Smooth muscle cell (in vitro differentiated cells): Measurements from ENCODE around the gene EPHB1. TPM values are rescaled to one million over a fixed set of nuclear protein-coding genes. Genes with fewer than 3 reads are reported as not detected.

Experiments
- DNase-seq: peaks from one replicate; lab custom pipeline; 2025; ENCODE audit not compliant: unreplicated experiment; lab: John Stamatoyannopoulos, UW
- H2AFZ ChIP-seq: fragments of 200-600 bp; sonication (generic); 2 replicates; pipeline ENCODE4 v1.6.0; 2016; ENCODE audit warnings: antibody characterized with exemption, low read depth, mild to moderate bottlenecking
- H3F3A ChIP-seq: fragments of 200-600 bp; sonication (generic); 2 replicates; pipeline ENCODE4 v1.6.0; 2017; ENCODE audit warnings: antibody characterized with exemption, low read depth
- H3K27ac ChIP-seq: fragments of 200-600 bp; sonication (generic); 2 replicates; pipeline ENCODE4 v1.5.1; 2016; ENCODE audit warnings: low read depth, mild to moderate bottlenecking
- H3K27me3 ChIP-seq: fragments of 200-600 bp; sonication (generic); 2 replicates; pipeline ENCODE4 v1.6.1; 2016; ENCODE audit warnings: low read depth, mild to moderate bottlenecking
- H3K36me3 ChIP-seq: fragments of 200-600 bp; sonication (generic); 2 replicates; pipeline ENCODE4 v1.5.1; 2016; ENCODE audit warnings: low read depth
- H3K4me1 ChIP-seq: fragments of 200-600 bp; sonication (generic); 2 replicates; pipeline ENCODE4 v1.5.1; 2016; ENCODE audit warnings: low read depth
- H3K4me2 ChIP-seq: fragments of 200-600 bp; sonication (generic); 2 replicates; pipeline ENCODE4 v1.6.0; 2016; ENCODE audit warnings: mild to moderate bottlenecking
- H3K4me3 ChIP-seq: fragments of 200-600 bp; sonication (generic); 2 replicates; pipeline ENCODE4 v1.5.1; 2016; ENCODE audit warnings: mild to moderate bottlenecking
- H3K79me2 ChIP-seq: fragments of 200-600 bp; sonication (generic); 2 replicates; pipeline ENCODE4 v1.6.0; 2016; ENCODE audit warnings: low read depth, mild to moderate bottlenecking
- H3K9ac ChIP-seq: fragments of 200-600 bp; sonication (generic); 2 replicates; pipeline ENCODE4 v1.6.0; 2016; ENCODE audit warnings: low read depth
- H3K9me3 ChIP-seq: fragments of 200-600 bp; sonication (generic); replicated peaks from 2 replicates; pipeline ENCODE4 v1.5.1; 2016; ENCODE audit warnings: low read depth
- H4K20me1 ChIP-seq: fragments of 200-600 bp; sonication (generic); 2 replicates; pipeline ENCODE4 v1.6.0; 2016; ENCODE audit warnings: low read depth
- WGBS: methylation state at CpG from one replicate; pipeline ENCODE4 v1.1.7; 2016; ENCODE audit warnings: low lambda C conversion rate; 5-methylcytosine and 5-hydroxymethylcytosine counted together
- polyA plus RNA-seq: library from polyadenylated mRNA; unstranded; fragments of >200 nt; fragmentation: Nextera tagmentation; extraction: Ambion mirVana; gene quantifications from 2 replicates; pipeline ENCODE4 v1.2.1, GENCODE V29; 2016
- total RNA-seq: library from RNA; depleted of rRNA; stranded (reverse); fragments of >200 nt; gene quantifications from 2 replicates; pipeline ENCODE4 v1.2.3, GENCODE V29; 2014
- TF ChIP-seq, protein P1 (sequence below): fragments of 200-600 bp; sonication (generic); IDR thresholded peaks from 2 replicates; pipeline ENCODE4 v1.5.1; 2017; ENCODE audit warnings: borderline replicate concordance, mild to moderate bottlenecking, antibody characterized with exemption; ENCODE audit not compliant: insufficient read depth, poor library complexity, severe bottlenecking

Gene EPHB1
- total and polyA plus RNA-seq, 2 experiments from 2014 or later = 2.5 to 2.6 TPM

GRCh38 chr3:135145581-135145980 lies 350.5 kb downstream of the EPHB1 start:
- WGBS = 83% methylated on average over 3 of the region's 3 CpGs
- H2AFZ ChIP-seq = no peak overlapping the region
- DNase-seq = no peak
- H3K9ac ChIP-seq = no peak overlapping the region
- H3K4me3 ChIP-seq = no peak overlapping the region
- no peak overlapping the region for H3K27ac ChIP-seq
- no peaks in the 10 kb centered on the region for H3K4me1 ChIP-seq
- H3K9me3 ChIP-seq = no peaks in the 10 kb centered on the region
- no peaks in the 10 kb centered on the region for H3K36me3 ChIP-seq
- TF ChIP-seq, protein P1, sequence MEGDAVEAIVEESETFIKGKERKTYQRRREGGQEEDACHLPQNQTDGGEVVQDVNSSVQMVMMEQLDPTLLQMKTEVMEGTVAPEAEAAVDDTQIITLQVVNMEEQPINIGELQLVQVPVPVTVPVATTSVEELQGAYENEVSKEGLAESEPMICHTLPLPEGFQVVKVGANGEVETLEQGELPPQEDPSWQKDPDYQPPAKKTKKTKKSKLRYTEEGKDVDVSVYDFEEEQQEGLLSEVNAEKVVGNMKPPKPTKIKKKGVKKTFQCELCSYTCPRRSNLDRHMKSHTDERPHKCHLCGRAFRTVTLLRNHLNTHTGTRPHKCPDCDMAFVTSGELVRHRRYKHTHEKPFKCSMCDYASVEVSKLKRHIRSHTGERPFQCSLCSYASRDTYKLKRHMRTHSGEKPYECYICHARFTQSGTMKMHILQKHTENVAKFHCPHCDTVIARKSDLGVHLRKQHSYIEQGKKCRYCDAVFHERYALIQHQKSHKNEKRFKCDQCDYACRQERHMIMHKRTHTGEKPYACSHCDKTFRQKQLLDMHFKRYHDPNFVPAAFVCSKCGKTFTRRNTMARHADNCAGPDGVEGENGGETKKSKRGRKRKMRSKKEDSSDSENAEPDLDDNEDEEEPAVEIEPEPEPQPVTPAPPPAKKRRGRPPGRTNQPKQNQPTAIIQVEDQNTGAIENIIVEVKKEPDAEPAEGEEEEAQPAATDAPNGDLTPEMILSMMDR = no peak
- H4K20me1 ChIP-seq = no peaks in the 10 kb centered on the region
- no peaks in the 10 kb centered on the region for H3K27me3 ChIP-seq
- no peaks in the 10 kb centered on the region for H3K79me2 ChIP-seq
- H3F3A ChIP-seq = no peaks in the 10 kb centered on the region
- no peak overlapping the region for H3K4me2 ChIP-seq

DNA sequence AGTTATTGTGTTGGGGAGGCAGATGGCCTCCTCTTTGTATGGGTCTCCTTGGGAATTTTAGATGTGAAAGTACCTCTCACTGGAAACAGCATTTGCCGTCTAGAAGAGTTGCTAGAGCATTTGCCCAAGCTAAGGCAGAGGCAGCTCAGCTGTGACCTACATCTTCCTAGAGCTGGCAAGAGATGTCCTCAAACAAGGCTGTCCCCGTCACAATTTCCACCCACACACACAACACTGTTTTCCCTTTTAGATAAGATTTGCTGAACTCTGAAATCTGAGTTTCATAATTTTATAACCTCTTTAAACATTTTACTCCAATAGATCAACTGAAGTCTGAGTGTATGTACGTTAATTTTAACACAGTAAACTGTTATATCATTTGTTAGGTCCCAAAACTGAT lies 352.6 kb downstream of the EPHB1 start:
- H3F3A ChIP-seq = no peaks in the 10 kb centered on the region
- H3K79me2 ChIP-seq = no peaks in the 10 kb centered on the region
- no peak overlapping the region for H3K4me3 ChIP-seq
- H2AFZ ChIP-seq = no peak overlapping the region
- WGBS = 58% methylated on average over 3 of the region's 3 CpGs
- no peaks in the 10 kb centered on the region for H3K36me3 ChIP-seq
- no peaks in the 10 kb centered on the region for H3K27me3 ChIP-seq
- H3K27ac ChIP-seq = no peak overlapping the region
- H3K9me3 ChIP-seq = no peaks in the 10 kb centered on the region
- H3K4me2 ChIP-seq = no peak overlapping the region
- H4K20me1 ChIP-seq = no peaks in the 10 kb centered on the region
- H3K9ac ChIP-seq = no peak overlapping the region
- no peaks in the 10 kb centered on the region for H3K4me1 ChIP-seq
- TF ChIP-seq, protein P1 = no peak
- no peak for DNase-seq

DNA sequence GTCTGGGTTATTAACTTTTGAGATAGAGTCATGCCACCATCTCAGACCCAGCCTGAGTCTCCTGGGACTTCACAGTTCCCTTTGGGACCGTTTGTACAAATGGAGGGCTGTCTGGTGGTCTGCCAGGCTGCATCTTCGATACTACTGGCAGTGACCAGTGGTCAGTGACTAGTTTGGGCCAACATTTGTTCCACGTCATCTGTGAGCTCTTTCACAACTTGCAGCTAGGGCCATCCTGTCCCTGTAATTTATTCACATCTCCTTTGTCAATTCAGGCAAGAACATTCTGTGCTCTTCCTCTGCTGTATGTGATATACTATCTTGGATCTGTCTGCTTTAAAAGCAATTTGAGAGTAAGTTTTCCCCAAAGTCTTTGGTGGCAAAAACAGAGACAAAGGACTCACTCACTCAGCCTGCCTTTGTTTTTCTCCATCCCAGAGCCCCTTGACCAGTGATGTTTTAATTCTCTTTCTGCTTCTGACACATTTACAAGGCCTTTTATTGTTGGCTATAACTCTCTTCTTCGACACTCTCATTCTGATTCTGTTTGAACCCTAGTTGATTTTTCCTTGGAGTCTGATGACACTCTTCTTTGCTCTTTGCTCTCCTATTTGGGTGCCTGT lies 353.4 kb downstream of the EPHB1 start:
- Histone ChIP-seq H3K27me3 (no peaks in the 10 kb centered on the region), H3F3A (no peaks in the 10 kb centered on the region), H3K4me2 (no peak overlapping the region), H2AFZ (no peak overlapping the region), H4K20me1 (no peaks in the 10 kb centered on the region), H3K4me3 (no peak overlapping the region), H3K79me2 (no peaks in the 10 kb centered on the region), H3K36me3 (no peaks in the 10 kb centered on the region), H3K27ac (no peak overlapping the region), H3K9ac (no peak overlapping the region), H3K9me3 (no peaks in the 10 kb centered on the region), H3K4me1 (no peaks in the 10 kb centered on the region)
- 80% methylated on average over 4 of the region's 4 CpGs for WGBS
- DNase-seq = no peak
- TF ChIP-seq, protein P1 = no peak
